NCI-H345 (cell line): ENCODE results near the gene CTNND1.
A peak's percentile ranks its signal among the peaks of the same experiment; 100 is the strongest.
"Not testable (repeated sequence)": the region's sequence is repeated elsewhere in the genome, so short reads cannot be mapped to it uniquely, and the experiment has no call there.

Source experiments
- DNase-seq: peaks from one replicate; lab custom pipeline; 2025; lab: John Stamatoyannopoulos, UW

CTNND1 gene

GRCh38 chr11:57791321-57792059 is 29.9 kb downstream of the CTNND1 start:
- DNase-seq, result no peak

- no peak for DNase-seq
Measured at GRCh38 chr11:57792060-57792541, 30.5 kb downstream of the CTNND1 start.

GRCh38 chr11:57792870-57793269 is 31.3 kb downstream of the CTNND1 start:
- DNase-seq, result no peak

GRCh38 chr11:57793351-57794115 is 31.9 kb downstream of the CTNND1 start:
- no peak for DNase-seq

- DNase-seq, result no peak
Measured at GRCh38 chr11:57798905-57799559, 37.4 kb downstream of the CTNND1 start.

GRCh38 chr11:57800444-57801182 is 39.0 kb downstream of the CTNND1 start:
- peak; percentile 95 for DNase-seq

GRCh38 chr11:57801183-57801485 is 39.5 kb downstream of the CTNND1 start:
- no peak for DNase-seq

GRCh38 chr11:57802411-57802810 is 40.8 kb downstream of the CTNND1 start:
- no peak for DNase-seq

- no peak for DNase-seq
Measured at GRCh38 chr11:57804466-57804865, 42.9 kb downstream of the CTNND1 start.

- no peak for DNase-seq
Measured at GRCh38 chr11:57805780-57806179, 44.2 kb downstream of the CTNND1 start.

- no peak for DNase-seq
Measured at GRCh38 chr11:57812634-57813033, 51.0 kb downstream of the CTNND1 start.

- DNase-seq, result no peak
Measured at GRCh38 chr11:57815476-57815875, 53.9 kb downstream of the CTNND1 start.

- DNase-seq, result no peak
Measured at GRCh38 chr11:57815877-57816276, 54.3 kb downstream of the CTNND1 start.

GRCh38 chr11:57818812-57819211 is 57.2 kb downstream of the CTNND1 start:
- DNase-seq, result no peak

- no peak for DNase-seq
Measured at GRCh38 chr11:57819252-57819979, 57.8 kb downstream of the CTNND1 start.

GRCh38 chr11:57823859-57824258 is 62.3 kb downstream of the CTNND1 start:
- no peak for DNase-seq

- no peak for DNase-seq
Measured at GRCh38 chr11:57834852-57835251, 73.2 kb downstream of the CTNND1 start.

GRCh38 chr11:57838609-57839008 is 77.0 kb downstream of the CTNND1 start:
- DNase-seq, result not testable (repeated sequence)

- DNase-seq, result no peak
Measured at GRCh38 chr11:57842873-57843272, 81.3 kb downstream of the CTNND1 start.

GRCh38 chr11:57867966-57868365 is 106.4 kb downstream of the CTNND1 start:
- DNase-seq, result no peak

GRCh38 chr11:57868491-57868890 is 106.9 kb downstream of the CTNND1 start:
- no peak for DNase-seq
